T-helper 1 cell treated with Interleukin-12 subunit alpha and Interleukin-12 subunit beta and Interleukin-4 antibody, amounts not matched to agents 30 μg/mL and 1 μg/mL, for 36 hours (primary cell): ENCODE data around the gene NOC2L.
"Not testable (repeated sequence)": the region's sequence is repeated elsewhere in the genome, so short reads cannot be mapped to it uniquely, and the experiment has no call there.

Source experiments
- H3K27ac Mint-ChIP-seq: one replicate; pipeline ENCODE4 v1.8.0; 2021; ENCODE audit warnings: mild to moderate bottlenecking, mixed read lengths
- H3K27me3 Mint-ChIP-seq: one replicate; pipeline ENCODE4 v1.8.0; 2021; ENCODE audit warnings: low read depth, mixed read lengths
- H3K36me3 Mint-ChIP-seq: one replicate; pipeline ENCODE4 v1.8.0; 2021; ENCODE audit warnings: low read depth, mixed read lengths
- H3K4me1 Mint-ChIP-seq: one replicate; pipeline ENCODE4 v1.8.0; 2021; ENCODE audit warnings: low read depth, mixed read lengths
- H3K4me3 Mint-ChIP-seq: one replicate; pipeline ENCODE4 v1.8.0; 2021; ENCODE audit warnings: mild to moderate bottlenecking, moderate library complexity, mixed read lengths
- H3K9me3 Mint-ChIP-seq: one replicate; pipeline ENCODE4 v1.8.0; 2021; ENCODE audit warnings: mixed read lengths

The NOC2L gene

GRCh38 chr1:997993-998744, 39.1 kb upstream of the NOC2L start:
- Mint-ChIP-seq H3K4me3 (no peak overlapping the region), H3K36me3 (no peaks in the 10 kb centered on the region)

GRCh38 chr1:997713-997992, 38.6 kb upstream of the NOC2L start:
- no peak overlapping the region for H3K27ac Mint-ChIP-seq
- no peaks in the 10 kb centered on the region for H3K36me3 Mint-ChIP-seq
- peaks cover 44% of the 10 kb centered on the region for H3K27me3 Mint-ChIP-seq
- no peak overlapping the region for H3K4me3 Mint-ChIP-seq
- peaks cover 2% of the 10 kb centered on the region for H3K9me3 Mint-ChIP-seq
- H3K4me1 Mint-ChIP-seq: peaks cover 5% of the 10 kb centered on the region

More at GRCh38 chr1:997993-998744, 39.1 kb upstream of the NOC2L start:
- H3K4me1 Mint-ChIP-seq: peaks cover 4% of the 10 kb centered on the region
- H3K27ac Mint-ChIP-seq: no peak overlapping the region
- no peaks in the 10 kb centered on the region for H3K9me3 Mint-ChIP-seq
- peaks cover 43% of the 10 kb centered on the region for H3K27me3 Mint-ChIP-seq

GRCh38 chr1:996851-997712, 38.0 kb upstream of the NOC2L start:
- Mint-ChIP-seq H3K4me3 (no peak overlapping the region), H3K36me3 (no peaks in the 10 kb centered on the region), H3K4me1 (peaks cover 8% of the 10 kb centered on the region), H3K27me3 (peaks cover 44% of the 10 kb centered on the region), H3K27ac (peak overlapping the region; percentile 34), H3K9me3 (peaks cover 8% of the 10 kb centered on the region)

GRCh38 chr1:995665-996633, 36.9 kb upstream of the NOC2L start:
- Mint-ChIP-seq H3K27ac (no peak overlapping the region), H3K4me3 (no peak overlapping the region), H3K9me3 (peaks cover 12% of the 10 kb centered on the region), H3K27me3 (peaks cover 45% of the 10 kb centered on the region), H3K36me3 (no peaks in the 10 kb centered on the region), H3K4me1 (peaks cover 10% of the 10 kb centered on the region)

- H3K9me3 Mint-ChIP-seq: peaks cover 12% of the 10 kb centered on the region
- peaks cover 46% of the 10 kb centered on the region for H3K27me3 Mint-ChIP-seq
- not testable (repeated sequence) for H3K4me3 Mint-ChIP-seq, H3K4me1 Mint-ChIP-seq, H3K27ac Mint-ChIP-seq, H3K36me3 Mint-ChIP-seq
Observed at GRCh38 chr1:994546-994945, 35.5 kb upstream of the NOC2L start.

- no peak overlapping the region for H3K27ac Mint-ChIP-seq
- peaks cover 55% of the 10 kb centered on the region for H3K27me3 Mint-ChIP-seq
- H3K4me1 Mint-ChIP-seq: peaks cover 8% of the 10 kb centered on the region
- H3K4me3 Mint-ChIP-seq: no peak overlapping the region
- peaks cover 12% of the 10 kb centered on the region for H3K9me3 Mint-ChIP-seq
- H3K36me3 Mint-ChIP-seq: no peaks in the 10 kb centered on the region
Observed at GRCh38 chr1:993379-993995, 34.4 kb upstream of the NOC2L start.

- Mint-ChIP-seq H3K4me1 (peaks cover 8% of the 10 kb centered on the region), H3K27me3 (peaks cover 64% of the 10 kb centered on the region), H3K4me3 (no peak overlapping the region), H3K27ac (no peak overlapping the region), H3K36me3 (no peaks in the 10 kb centered on the region), H3K9me3 (peaks cover 12% of the 10 kb centered on the region)
Observed at GRCh38 chr1:992362-992761, 33.3 kb upstream of the NOC2L start.

GRCh38 chr1:991895-992294, 32.8 kb upstream of the NOC2L start:
- Mint-ChIP-seq H3K9me3 (peaks cover 12% of the 10 kb centered on the region), H3K27me3 (peaks cover 61% of the 10 kb centered on the region), H3K4me1 (peaks cover 8% of the 10 kb centered on the region), H3K36me3 (no peaks in the 10 kb centered on the region), H3K4me3 (no peak overlapping the region), H3K27ac (no peak overlapping the region)

- not testable (repeated sequence) for H3K27ac Mint-ChIP-seq, H3K36me3 Mint-ChIP-seq, H3K4me3 Mint-ChIP-seq, H3K4me1 Mint-ChIP-seq
- peaks cover 63% of the 10 kb centered on the region for H3K27me3 Mint-ChIP-seq
- H3K9me3 Mint-ChIP-seq: peaks cover 12% of the 10 kb centered on the region
Observed at GRCh38 chr1:991275-991674, 32.2 kb upstream of the NOC2L start.

GRCh38 chr1:988061-988460, 29.0 kb upstream of the NOC2L start:
- Mint-ChIP-seq H3K9me3 (peaks cover 12% of the 10 kb centered on the region), H3K27me3 (peaks cover 63% of the 10 kb centered on the region)
- not testable (repeated sequence) for H3K4me1 Mint-ChIP-seq, H3K4me3 Mint-ChIP-seq, H3K27ac Mint-ChIP-seq, H3K36me3 Mint-ChIP-seq

GRCh38 chr1:985126-985525, 26.1 kb upstream of the NOC2L start:
- Mint-ChIP-seq H3K4me3 (no peak overlapping the region), H3K9me3 (no peaks in the 10 kb centered on the region), H3K4me1 (no peaks in the 10 kb centered on the region), H3K27me3 (peaks cover 47% of the 10 kb centered on the region), H3K36me3 (no peaks in the 10 kb centered on the region), H3K27ac (no peak overlapping the region)

GRCh38 chr1:984476-984814, 25.4 kb upstream of the NOC2L start:
- H3K4me3 Mint-ChIP-seq: no peak overlapping the region
- no peaks in the 10 kb centered on the region for H3K9me3 Mint-ChIP-seq
- H3K27me3 Mint-ChIP-seq: peaks cover 41% of the 10 kb centered on the region
- no peaks in the 10 kb centered on the region for H3K36me3 Mint-ChIP-seq
- no peaks in the 10 kb centered on the region for H3K4me1 Mint-ChIP-seq
- H3K27ac Mint-ChIP-seq: no peak overlapping the region

GRCh38 chr1:983798-984475, 24.9 kb upstream of the NOC2L start:
- Mint-ChIP-seq H3K9me3 (no peaks in the 10 kb centered on the region), H3K4me1 (no peaks in the 10 kb centered on the region), H3K4me3 (no peak overlapping the region), H3K36me3 (no peaks in the 10 kb centered on the region), H3K27me3 (peaks cover 36% of the 10 kb centered on the region), H3K27ac (no peak overlapping the region)
